ENCODE data around the gene OR51M1.

OR51M1 gene

GRCh38 chr11:5384335-5384734 lies 723 bp downstream of the OR51M1 start:
- no peak for DNase-seq (ENCODE audit: low read depth in 3 of 3)

GRCh38 chr11:5390210-5390609 lies 6.6 kb downstream of the OR51M1 start:
- DNase-seq (ENCODE audit: low read depth in 3 of 3), result no peak

GRCh38 chr11:5394091-5394490 lies 10.5 kb downstream of the OR51M1 start:
- no peak for DNase-seq (ENCODE audit: low read depth in 3 of 3)

GRCh38 chr11:5398936-5399335 lies 15.3 kb downstream of the OR51M1 start:
- no peak for DNase-seq (ENCODE audit: low read depth in 3 of 3)

- no peak for DNase-seq (ENCODE audit: low read depth in 3 of 3)
Measured at GRCh38 chr11:5405173-5405572, 21.6 kb downstream of the OR51M1 start.

- no peak for DNase-seq (ENCODE audit: low read depth in 3 of 3)
Measured at GRCh38 chr11:5420993-5421392, 37.4 kb downstream of the OR51M1 start.

- DNase-seq (ENCODE audit: low read depth in 3 of 3), result no peak
Measured at GRCh38 chr11:5421811-5422210, 38.2 kb downstream of the OR51M1 start, which contains the start of gene OR51Q1. TSS of gene OR51Q1 (plus strand) at chr11:5422111. CDS start at chr11:5422201, 90 bp downstream.

- DNase-seq (ENCODE audit: low read depth in 3 of 3), result no peak
Measured at GRCh38 chr11:5423131-5423530, 39.5 kb downstream of the OR51M1 start.

GRCh38 chr11:5441414-5441813 lies 57.8 kb downstream of the OR51M1 start, which contains the start of gene OR51I1:
TSS of gene OR51I1 (minus strand) at chr11:5441514. CDS start at chr11:5441514, 0 bp downstream.
- no peak for DNase-seq (ENCODE audit: low read depth in 3 of 3)
